T-helper 1 cell treated with Interleukin-12 subunit alpha and Interleukin-12 subunit beta and Interleukin-4 antibody, amounts not matched to agents 30 ng/mL and 1 ng/mL, for 36 hours (primary cell): Measurements from ENCODE around the gene TBX19. TPM values are rescaled to one million over a fixed set of nuclear protein-coding genes. Genes with fewer than 3 reads are reported as not detected.

ENCODE experiments used
- intact Hi-C: fragments of 100-400 bp; cut with micrococcal nuclease; formaldehyde crosslinking; loops from one replicate; pipeline ENCODE4 v1.15.1; 2024
- total RNA-seq: library from RNA; stranded (reverse); gene quantifications from 2 replicates; pipeline ENCODE4 v1.2.3, GENCODE V29; 2022

The TBX19 gene
- total RNA-seq, 1 donor from 2014 or later: 3.0 TPM

DNA sequence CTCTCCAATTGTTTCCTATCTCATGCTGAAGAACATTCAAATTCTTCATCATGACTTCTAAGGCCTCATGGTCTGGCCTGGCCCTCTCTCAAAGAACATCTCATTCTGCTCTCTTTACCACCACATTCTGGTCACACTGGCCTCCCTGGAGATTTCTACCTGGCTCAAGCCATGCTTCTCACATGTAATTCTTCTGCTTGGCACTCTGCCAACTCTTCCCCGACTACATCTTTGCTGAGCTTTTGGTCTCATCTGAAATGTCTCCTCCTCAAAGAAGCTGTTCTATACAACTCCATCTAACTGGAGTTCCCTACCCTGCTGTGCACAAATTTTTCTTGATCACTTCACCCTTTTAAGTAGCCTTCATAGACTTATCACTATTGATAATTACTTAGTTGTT lies 1.4 kb upstream of the TBX19 start:
- intact Hi-C loops: no loop called here

DNA sequence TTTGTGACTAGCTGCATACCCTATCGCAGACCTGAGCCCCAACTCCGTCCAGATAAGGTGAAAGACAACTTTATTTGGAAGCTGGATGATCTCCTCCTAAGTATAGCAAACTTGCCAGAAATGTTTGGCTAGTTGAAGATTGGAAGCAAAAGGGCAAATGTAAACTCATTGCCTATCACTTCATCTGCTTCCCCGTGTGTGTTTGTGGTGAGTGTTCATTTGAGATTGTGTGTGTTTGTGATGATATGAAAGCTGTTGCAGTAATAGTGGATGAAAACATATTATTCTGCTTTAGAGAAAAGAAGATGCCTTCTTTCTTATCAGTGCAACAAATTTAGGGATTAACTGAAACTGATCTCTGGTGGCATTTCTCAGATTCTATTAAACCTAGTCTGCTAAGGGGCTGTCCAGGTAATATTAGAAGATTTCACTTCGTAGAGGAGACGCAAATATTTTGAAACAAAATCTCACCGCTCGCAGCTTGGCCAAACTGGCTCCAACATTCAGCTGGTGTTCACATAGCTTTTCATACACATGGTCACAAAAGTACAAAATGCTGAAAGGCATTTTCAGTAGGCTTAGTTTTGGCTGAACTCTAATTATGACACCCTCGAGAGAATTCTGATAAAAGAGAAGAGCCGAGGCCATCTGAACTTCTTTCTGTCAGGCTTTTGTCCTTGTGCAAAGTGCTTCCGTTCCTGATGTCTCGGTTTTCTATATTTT lies 1.1 kb downstream of the TBX19 start:
- intact Hi-C loops: no loop called here

DNA sequence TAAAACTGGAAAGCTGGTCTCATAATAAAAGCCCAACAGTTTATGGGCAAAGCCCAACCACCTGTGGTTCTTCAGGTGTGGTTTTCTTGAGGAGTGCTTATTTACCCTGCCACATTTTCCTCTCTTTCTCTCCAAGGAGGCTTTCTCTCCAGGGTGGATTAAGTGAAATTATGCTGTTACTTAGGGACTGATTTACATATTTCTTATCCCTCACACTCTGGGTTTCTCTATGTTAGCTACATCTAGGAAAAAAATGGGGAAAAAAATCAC lies 4.8 kb downstream of the TBX19 start:
- intact Hi-C loops: no loop called here

- intact Hi-C loops: loop anchor here (2.0 kb wide), 1 partner anchor 57 kb away; no protein-coding TSS in a partner anchor
Measured at GRCh38 chr1:168285971-168286927, 5.6 kb downstream of the TBX19 start.

DNA sequence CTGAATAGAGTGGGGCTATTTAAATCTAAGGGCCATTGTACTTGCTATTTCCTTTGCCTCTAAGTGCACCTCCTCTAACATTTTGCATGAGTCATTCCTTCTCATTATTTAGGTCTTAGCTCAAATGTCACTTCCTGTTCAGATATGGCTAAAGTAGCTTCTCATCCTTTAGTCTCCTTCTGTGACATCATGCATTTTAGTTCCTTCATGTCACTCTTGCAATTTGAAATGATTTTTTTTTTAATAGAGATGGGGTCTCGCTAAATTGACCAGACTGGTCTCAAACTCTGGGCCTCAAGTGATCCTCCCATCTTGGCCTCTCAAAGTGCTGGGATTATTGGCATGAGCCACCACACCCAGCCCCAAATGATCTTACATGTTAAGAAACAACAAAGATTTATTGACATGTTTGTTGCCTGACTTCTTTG lies 6.6 kb downstream of the TBX19 start:
- intact Hi-C loops: loop anchor here (2.0 kb wide), 1 partner anchor 56 kb away; no protein-coding TSS in a partner anchor

- intact Hi-C loops: no loop called here
Measured at GRCh38 chr1:168288311-168289052, 7.8 kb downstream of the TBX19 start.

GRCh38 chr1:168291222-168291837 lies 10.7 kb downstream of the TBX19 start:
- intact Hi-C loops: no loop called here

GRCh38 chr1:168293356-168293755 lies 12.7 kb downstream of the TBX19 start:
- intact Hi-C loops: no loop called here

- intact Hi-C loops: no loop called here
Measured at GRCh38 chr1:168295411-168296114, 14.9 kb downstream of the TBX19 start.

DNA sequence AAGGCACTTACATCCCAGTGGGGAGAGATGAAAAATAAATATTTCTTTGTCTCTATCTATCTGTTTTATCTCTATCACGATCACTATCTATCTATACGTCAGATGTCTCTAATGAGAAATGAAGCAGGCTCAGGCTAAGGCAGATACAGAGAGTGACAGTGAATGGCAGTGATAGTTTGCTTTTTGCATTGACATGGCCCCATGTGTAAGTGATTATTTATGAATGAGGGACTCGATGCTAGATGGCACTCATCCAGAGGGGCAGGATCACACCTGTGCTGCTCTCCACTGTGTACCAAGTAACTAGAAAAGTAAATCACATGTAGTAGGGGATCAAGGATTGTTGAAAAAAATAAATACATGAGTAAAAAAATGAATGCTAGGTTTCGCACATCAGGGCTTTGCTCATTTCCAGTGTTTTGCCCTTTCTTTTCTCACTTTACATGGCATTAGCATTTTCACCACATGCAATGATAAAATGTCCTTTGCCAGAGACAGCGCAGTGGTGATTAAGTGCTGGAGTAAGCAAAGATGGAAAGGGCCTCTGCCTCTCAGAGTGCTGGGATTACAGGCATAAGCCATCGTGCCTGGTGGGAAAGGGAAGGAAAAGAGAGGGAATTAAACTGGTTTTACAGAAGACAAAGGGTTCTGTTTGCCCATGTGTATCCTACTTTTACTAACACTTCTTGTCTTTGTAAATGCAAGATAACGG lies 16.5 kb downstream of the TBX19 start:
- intact Hi-C loops: no loop called here

GRCh38 chr1:168298446-168298845 lies 17.8 kb downstream of the TBX19 start:
- intact Hi-C loops: no loop called here

GRCh38 chr1:168300626-168301025 lies 19.9 kb downstream of the TBX19 start:
- intact Hi-C loops: no loop called here

DNA sequence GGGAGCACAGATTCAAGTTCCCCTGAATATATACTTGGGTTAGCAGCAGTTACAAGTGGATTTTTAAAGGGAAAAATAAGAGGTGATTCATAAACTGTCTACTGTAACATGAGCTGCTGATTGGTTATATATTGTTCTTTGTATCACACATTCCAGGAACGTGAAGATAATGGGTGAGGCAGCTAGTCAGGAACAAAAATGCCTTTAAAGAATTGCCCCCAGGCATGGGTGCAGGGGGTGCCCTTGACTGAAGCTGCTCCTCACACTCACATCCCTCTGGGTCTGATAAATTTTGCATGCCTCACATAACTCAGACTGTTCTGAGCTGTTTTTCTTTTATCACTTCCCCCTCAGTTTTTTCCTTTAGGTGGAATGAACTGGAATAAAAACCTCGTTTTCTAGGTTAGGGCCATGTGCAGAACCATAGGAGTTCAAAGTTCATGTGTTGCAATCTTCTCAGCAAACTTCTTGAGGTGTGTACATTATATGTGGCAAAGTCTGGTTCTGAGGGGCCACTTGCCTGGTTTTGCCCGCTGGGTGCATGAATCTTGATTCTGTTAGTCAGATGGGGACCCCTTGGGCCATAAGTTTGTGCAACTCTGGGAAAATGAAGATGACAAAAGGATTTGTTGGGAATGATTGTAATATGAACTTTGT lies 21.1 kb downstream of the TBX19 start:
- intact Hi-C loops: no loop called here

DNA sequence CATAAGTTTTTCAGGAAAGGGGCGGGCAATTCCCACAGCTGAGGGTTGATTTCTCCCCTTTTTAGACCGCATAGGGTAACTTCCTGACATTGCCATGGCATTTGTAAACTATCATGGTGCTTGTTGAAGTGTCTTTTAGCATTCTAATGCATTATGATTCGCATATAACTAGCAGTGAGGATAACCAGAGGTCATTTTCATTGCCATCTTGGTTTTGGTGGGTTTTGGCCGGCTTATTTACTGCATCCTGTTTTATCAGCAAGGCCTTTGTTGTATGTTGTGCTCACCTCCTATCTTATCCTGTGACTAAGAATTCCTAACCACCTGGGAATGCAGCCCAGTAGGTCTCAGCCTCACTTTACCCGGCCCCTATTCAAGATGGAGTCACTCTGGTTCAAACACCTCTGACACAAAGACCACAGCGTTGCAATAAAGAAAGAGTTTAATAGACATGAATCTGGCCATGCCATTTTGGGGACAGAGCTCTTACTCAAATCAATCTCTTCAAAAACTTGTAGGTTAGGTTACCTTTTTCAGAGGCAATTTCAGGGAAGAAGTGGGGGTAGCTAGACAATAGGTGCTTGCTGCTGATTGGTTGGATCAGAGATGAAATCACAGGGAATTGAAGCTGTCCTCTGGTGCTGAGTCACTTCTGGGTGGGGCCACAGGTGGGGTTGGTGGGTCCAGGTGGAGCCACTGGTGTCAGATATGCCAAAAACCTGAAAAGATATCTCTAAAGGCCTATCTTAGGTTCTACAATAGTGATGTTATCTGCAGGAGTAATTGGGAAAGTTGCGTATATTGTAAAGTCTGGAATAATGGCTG lies 23.3 kb downstream of the TBX19 start:
- intact Hi-C loops: no loop called here

DNA sequence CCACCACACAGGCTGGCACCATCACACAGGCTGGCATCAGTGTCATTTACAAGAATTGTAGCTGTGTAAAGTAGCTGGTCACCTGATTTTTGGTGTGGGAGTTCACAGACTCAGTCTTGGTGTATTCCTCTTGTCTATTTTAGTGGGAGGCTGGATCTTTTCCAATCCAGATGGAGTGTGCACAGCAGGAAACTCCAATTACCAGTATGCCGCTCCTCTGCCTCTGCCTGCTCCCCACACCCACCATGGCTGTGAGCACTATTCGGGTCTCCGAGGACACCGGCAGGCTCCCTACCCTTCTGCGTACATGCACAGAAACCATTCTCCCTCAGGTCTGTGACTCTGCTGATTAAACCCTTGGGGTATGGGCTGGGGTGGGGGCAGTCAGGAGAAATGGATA lies 24.2 kb downstream of the TBX19 start:
- intact Hi-C loops: no loop called here

- intact Hi-C loops: no loop called here
Measured at GRCh38 chr1:168312718-168313604, 32.3 kb downstream of the TBX19 start.

- intact Hi-C loops: no loop called here
Measured at GRCh38 chr1:168316142-168316541, 35.5 kb downstream of the TBX19 start.

DNA sequence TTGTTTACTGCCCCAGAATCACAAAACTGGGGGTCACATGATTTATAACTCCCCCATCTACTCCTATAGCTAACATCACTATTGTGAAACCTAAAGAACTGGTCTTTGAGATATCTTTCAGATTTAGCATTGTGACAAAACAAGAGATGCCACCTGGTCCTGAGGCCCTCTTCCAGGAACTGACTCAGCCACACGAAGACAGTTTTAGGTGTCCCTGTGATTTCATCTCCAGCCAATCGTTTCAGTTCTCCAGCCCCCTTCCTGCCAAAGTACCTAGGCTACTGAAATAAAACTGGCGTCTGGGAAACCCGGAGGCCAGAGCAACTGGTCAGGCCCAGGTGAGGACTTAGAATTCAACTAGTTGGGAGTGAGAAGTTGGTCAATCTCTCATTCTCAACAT lies 36.6 kb downstream of the TBX19 start:
- intact Hi-C loops: no loop called here
